ENCODE results near the gene BHMT2.

- TF ChIP-seq CTCF (IDR thresholded peaks at IDR 0.05), result no peak
- TF ChIP-seq, protein P1, sequence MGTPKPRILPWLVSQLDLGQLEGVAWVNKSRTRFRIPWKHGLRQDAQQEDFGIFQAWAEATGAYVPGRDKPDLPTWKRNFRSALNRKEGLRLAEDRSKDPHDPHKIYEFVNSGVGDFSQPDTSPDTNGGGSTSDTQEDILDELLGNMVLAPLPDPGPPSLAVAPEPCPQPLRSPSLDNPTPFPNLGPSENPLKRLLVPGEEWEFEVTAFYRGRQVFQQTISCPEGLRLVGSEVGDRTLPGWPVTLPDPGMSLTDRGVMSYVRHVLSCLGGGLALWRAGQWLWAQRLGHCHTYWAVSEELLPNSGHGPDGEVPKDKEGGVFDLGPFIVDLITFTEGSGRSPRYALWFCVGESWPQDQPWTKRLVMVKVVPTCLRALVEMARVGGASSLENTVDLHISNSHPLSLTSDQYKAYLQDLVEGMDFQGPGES (IDR thresholded peaks at IDR 0.05; ENCODE audit: low read depth, low read length), result no peak
- TF ChIP-seq, protein P2, sequence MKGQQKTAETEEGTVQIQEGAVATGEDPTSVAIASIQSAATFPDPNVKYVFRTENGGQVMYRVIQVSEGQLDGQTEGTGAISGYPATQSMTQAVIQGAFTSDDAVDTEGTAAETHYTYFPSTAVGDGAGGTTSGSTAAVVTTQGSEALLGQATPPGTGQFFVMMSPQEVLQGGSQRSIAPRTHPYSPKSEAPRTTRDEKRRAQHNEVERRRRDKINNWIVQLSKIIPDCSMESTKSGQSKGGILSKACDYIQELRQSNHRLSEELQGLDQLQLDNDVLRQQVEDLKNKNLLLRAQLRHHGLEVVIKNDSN (IDR thresholded peaks at IDR 0.05; ENCODE audit: borderline replicate concordance, low read depth), result no peak
- TF ChIP-seq, protein P3, sequence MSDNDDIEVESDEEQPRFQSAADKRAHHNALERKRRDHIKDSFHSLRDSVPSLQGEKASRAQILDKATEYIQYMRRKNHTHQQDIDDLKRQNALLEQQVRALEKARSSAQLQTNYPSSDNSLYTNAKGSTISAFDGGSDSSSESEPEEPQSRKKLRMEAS (IDR thresholded peaks at IDR 0.05; ENCODE audit: low read depth), result no peak
- no peak for TF ChIP-seq YY1 (IDR thresholded peaks at IDR 0.05; ENCODE audit: low read depth)
- no peak for TF ChIP-seq RXRA (IDR thresholded peaks at IDR 0.05; ENCODE audit: borderline replicate concordance, low read depth)
- no peak for TF ChIP-seq FOXM1 (IDR thresholded peaks at IDR 0.05; ENCODE audit: low read depth)
- TF ChIP-seq EP300 (IDR thresholded peaks at IDR 0.05; ENCODE audit: borderline replicate concordance in 1 of 2, low read depth in 1 of 2, low read length in 1 of 2), result peak in 1 of 2 experiments; percentile 43; a peak in 1 of 4 replicates
- no peak for TF ChIP-seq POLR2AphosphoS5 (IDR thresholded peaks at IDR 0.05; ENCODE audit: low read depth, low read length)
- TF ChIP-seq ELF1 (IDR thresholded peaks at IDR 0.05), result no peak
- TF ChIP-seq SMC3 (IDR thresholded peaks at IDR 0.05; ENCODE audit: low read depth, low read length), result peak; percentile 11; the same call in 1 of the 2 replicates
- no peak for TF ChIP-seq RFX5 (IDR thresholded peaks at IDR 0.05; ENCODE audit: low read length)
- TF ChIP-seq GABPA (IDR thresholded peaks at IDR 0.05; ENCODE audit: low read depth), result no peak
Measured at GRCh38 chr5:79130781-79131180, 61.2 kb downstream of the BHMT2 start.

Data from SK-N-SH (cell line).